Ramos (cell line): Measurements from ENCODE around the gene VCPKMT.

ENCODE experiments used
- in situ Hi-C: fragments of 300-500 bp; cut with MboI; formaldehyde crosslinking; loops from one replicate; pipeline ENCODE4 v1.14.3; 2022; ENCODE audit warnings: low sequenced_read_pairs; ENCODE audit not compliant: unreplicated experiment

The VCPKMT gene

GRCh38 chr14:50070230-50070629, 46.1 kb downstream of the VCPKMT start:
- in situ Hi-C loops, result no loop called here

GRCh38 chr14:50069325-50069724, 47.0 kb downstream of the VCPKMT start:
- in situ Hi-C loops, result no loop called here

DNA sequence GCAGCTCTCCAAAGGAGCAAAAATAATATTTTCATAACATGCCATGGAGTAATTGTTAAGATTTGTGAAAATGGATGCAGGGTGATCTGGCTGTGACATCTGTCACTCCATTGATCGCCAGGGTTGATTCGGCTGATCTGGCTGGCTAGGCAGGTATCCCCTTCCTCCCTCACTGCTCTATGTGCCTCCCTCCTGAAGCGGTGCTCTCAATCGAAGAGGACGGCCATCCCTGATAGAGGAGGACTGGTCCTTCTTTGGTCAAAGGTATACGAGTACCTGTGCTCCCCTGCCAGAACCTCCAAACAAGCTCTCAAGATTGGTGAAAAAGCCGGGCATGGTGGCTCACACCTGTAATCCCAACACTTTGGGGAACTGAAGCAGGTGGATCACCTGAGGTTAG, 47.9 kb downstream of the VCPKMT start:
- in situ Hi-C loops, result no loop called here

- in situ Hi-C loops, result no loop called here
Measured at GRCh38 chr14:50067723-50068495, 48.5 kb downstream of the VCPKMT start.

DNA sequence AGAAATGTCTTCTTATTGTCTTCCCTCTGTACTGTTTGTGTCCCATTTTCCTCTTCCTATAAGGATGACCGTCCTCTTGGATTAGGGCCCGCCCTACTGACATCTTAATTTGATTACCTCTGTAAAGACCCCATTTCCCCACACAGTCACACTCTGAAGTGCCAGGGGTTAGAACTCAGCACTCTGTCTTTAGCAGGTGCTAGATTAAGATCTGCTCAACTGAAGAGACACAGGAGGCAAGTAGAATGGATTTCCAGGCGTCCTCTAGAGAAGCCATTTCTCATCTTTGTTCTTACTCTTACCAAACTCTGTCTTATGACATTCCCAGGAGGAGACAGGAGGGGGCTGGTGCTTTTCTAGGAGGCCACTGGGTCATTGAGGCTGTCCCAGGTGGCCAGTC, 50.8 kb downstream of the VCPKMT start:
- in situ Hi-C loops, result no loop called here

DNA sequence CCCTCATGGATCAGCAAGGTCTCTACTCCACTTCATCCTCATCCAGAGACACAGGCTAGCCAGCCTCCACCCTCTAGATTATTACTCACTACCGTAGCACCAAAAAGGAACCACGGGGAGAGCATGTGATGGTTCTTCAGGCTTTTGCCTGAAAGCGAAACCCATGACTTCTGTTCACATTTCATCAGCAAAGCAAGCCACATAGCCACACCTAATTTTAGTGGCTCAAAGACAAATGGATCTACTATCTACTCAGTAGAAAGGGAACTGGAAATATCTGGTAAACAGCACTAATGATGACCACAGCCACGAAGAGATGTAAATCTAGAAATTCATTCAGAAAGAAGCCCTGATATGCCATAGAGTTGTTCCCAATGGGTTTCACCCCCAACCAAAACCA, 51.4 kb downstream of the VCPKMT start:
- in situ Hi-C loops, result no loop called here

DNA sequence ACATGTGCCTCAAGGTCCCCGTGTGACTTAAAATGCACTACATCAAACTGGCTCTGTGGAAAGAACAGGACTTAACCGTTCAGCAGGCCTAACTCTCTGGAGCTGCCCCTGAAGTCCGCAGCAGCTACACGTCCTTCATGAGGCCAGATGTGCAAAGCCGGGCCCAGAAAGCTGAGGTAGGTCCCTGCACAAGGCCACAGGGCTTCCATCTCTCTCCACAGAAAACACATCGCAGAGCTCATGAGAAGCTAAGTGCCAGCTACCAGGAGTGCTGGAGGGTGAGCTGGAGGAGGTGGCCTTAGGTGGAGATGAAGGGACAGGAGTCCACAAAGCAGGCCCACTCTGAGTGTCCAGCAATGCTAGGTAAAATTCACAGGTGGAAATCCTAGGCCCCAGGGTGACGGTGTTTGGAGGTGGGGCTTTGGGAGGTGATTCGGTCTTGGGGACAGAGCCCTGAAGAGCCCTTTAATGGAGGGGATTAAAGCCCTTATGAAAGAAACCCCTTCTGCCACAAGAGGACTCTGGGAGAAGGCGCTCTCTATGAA, 52.4 kb downstream of the VCPKMT start:
- in situ Hi-C loops, result no loop called here

DNA sequence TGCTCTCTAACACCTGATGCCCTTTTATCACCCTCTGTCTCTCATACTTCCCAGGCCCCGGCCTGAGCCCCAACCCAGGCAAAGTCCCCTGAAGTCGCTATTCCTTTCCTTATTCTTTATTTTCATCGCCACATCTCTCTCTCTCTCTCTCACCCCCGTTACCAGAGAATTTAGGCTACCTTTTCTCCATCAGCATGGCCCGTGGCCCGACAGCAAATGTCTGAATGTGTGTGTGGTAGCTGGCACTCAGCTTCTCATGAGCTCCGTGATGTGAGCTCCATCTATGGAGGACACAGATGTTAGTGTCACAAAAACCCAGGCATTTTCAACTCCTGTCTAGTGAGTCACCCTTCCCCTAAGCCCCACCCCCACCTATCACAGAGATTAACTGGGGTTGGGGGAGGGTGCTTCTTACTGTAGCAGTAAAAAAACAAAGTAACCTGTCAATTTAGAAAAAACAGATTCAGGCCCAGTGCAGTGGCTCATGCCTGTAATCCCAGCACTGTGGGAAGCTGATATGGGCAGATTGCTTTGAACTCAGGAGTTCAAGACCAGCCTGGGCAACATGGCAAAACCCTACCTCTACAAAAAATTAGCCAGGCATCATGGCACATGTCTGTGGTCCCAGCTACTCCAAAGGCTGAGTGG, 53.8 kb downstream of the VCPKMT start:
- in situ Hi-C loops, result no loop called here

DNA sequence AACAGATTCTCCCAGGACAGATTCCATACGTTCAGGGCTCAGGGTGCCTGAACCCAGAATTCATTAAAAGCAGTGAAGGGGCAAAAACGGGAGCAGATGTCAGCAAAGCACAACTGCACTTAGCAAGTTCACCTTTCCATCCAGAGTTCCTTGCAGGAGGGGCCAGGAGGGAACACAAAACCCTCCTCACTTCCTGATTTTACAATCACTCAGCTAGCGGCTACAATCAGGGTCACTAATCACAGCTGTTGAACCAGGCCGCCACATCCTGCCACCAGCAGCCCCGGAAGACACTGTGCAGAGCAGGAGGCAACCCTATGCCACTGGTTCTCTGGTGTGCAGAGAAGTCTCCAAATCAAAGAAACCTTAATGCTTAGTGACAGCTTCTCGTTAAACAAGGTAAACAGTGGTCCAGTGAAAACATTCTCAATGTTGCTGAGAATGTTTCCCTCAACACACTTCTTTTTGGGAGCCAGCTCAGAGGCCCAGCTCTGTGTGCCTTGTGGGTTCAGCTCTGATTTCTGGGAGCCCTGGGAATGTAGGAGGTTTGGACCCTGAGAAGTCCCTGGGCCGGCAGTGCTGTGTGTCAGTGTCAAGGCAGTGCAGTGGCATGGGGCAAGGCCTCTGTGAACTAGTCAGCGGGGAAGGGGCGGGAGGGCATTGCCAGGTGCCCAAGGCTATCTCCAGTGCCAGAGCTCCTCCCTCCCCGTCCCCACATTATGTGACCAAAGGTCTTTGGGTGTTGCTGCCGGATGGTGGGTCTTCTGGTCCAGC, 54.5 kb downstream of the VCPKMT start:
- in situ Hi-C loops, result no loop called here

- in situ Hi-C loops, result no loop called here
Measured at GRCh38 chr14:50060871-50061663, 55.3 kb downstream of the VCPKMT start.

DNA sequence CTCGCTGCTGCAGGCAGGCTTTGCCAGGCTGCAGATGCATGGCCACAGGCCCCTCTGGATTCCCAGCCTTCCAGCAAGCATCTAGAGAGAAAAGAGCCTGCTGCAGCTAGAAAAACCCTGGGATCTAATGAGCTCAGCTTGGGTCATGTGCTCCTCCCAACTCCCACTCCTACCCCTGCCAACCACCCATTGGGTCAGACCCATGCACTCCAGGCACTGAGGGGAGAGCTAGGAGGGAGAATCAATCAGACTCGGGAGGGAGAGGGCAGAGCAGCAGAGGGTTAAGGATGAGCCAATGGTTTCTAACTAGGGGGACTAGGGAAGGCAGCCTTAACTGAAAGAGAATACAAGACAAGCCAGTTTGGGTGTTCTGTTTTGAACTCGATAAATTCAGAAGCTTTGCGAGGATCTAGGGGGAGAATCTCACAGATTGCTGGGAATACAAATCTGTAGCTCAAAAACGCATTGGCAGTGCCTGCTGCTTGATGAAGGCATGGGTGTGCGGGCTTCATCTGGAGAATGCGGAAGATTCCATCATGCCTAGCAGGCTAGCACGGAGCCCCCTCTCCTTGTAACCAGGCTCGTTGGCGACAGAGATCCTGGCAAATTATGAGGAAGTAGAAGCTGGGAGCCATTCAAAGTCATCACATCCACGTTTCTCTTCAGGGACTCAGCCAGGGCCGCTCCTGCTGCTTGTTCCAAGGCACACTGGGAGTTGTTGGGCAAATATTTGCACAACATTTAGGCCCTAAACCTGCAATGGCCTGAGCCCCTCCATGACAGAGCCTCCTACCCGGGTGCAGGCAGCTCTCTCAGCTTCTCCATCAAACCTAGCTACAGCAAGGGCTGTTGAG, 56.4 kb downstream of the VCPKMT start:
- in situ Hi-C loops, result no loop called here
